ENCODE data around the gene TRIO.

Gene TRIO

GRCh38 chr5:14231156-14231555, 88.0 kb downstream of the TRIO start:
- no peak for TF ChIP-seq IKZF3 (tag by site-specific recombination; IDR thresholded peaks at IDR 0.05)
- TF ChIP-seq ZNF174 (tag by site-specific recombination; IDR thresholded peaks at IDR 0.05) = no peak
- TF ChIP-seq SALL2 (tag by site-specific recombination; IDR thresholded peaks at IDR 0.05; ENCODE audit: borderline replicate concordance) = no peak
- TF ChIP-seq ZNF768 (tag by site-specific recombination; IDR thresholded peaks at IDR 0.05) = no peak
- no peak for TF ChIP-seq ZNF530 (tag by site-specific recombination; IDR thresholded peaks at IDR 0.05; ENCODE audit: low read depth)
- TF ChIP-seq ZFP41 (tag by site-specific recombination; IDR thresholded peaks at IDR 0.05; ENCODE audit: borderline replicate concordance) = no peak
- no peak for TF ChIP-seq ZNF121 (tag by site-specific recombination; IDR thresholded peaks at IDR 0.05)
- TF ChIP-seq ZNF776 (tag by site-specific recombination; IDR thresholded peaks at IDR 0.05; ENCODE audit: borderline replicate concordance) = no peak
- Histone ChIP-seq H3K4me3 (ENCODE audit: low read depth, low read length) (no peak overlapping the region), H3K9me3 (ENCODE audit: control insufficient read depth, insufficient read depth, low read depth, low read length) (no peaks in the 10 kb centered on the region), H3K27ac (ENCODE audit: extremely low read depth, low read depth, low read length) (no peak overlapping the region), H3K4me1 (ENCODE audit: control insufficient read depth, insufficient read depth, low read length) (peaks cover 27% of the 10 kb centered on the region), H3K36me3 (ENCODE audit: control insufficient read depth in 2 of 2, insufficient read depth in 1 of 2, low read length in 2 of 2) (no peaks in the 10 kb centered on the region)
- ChIA-PET CTCF (no interaction called here), POLR2A (no interaction called here)

- TF ChIP-seq ZNF354C (tag by site-specific recombination; IDR thresholded peaks at IDR 0.05; ENCODE audit: borderline replicate concordance, low read depth) (no peak), CTCF (tag by site-specific recombination; IDR thresholded peaks at IDR 0.05) (no peak), ZNF37A (tag by site-specific recombination; IDR thresholded peaks at IDR 0.05) (no peak), ZBTB11 (tag by site-specific recombination; conservative IDR thresholded peaks at IDR 0.05; ENCODE audit: low read depth) (no peak), TCF7L2 (IDR thresholded peaks at IDR 0.05; ENCODE audit: borderline replicate concordance, low read depth, low read length) (0 out of 2 replicates have a peak, but pooled peaks have one; percentile 24), YY2 (tag by site-specific recombination; IDR thresholded peaks at IDR 0.05) (no peak), ZNF585B (tag by site-specific recombination; IDR thresholded peaks at IDR 0.05) (no peak), OSR2 (tag by site-specific recombination; IDR thresholded peaks at IDR 0.05) (peak; percentile 75), ZNF555 (tag by site-specific recombination; conservative IDR thresholded peaks at IDR 0.05) (no peak), ZNF223 (tag by site-specific recombination; IDR thresholded peaks at IDR 0.05) (no peak), ZNF677 (tag by site-specific recombination; IDR thresholded peaks at IDR 0.05) (no peak), ZNF426 (tag by site-specific recombination; IDR thresholded peaks at IDR 0.05) (no peak), ZNF350 (tag by site-specific recombination; IDR thresholded peaks at IDR 0.05) (no peak)
- no peaks in the 10 kb centered on the region for H3K9me3 ChIP-seq (ENCODE audit: control insufficient read depth, insufficient read depth, low read depth, low read length)
- ChIA-PET POLR2A (no interaction called here), CTCF (interaction anchor here (0.5 to 1.6 kb wide), 4 partner anchors 10 to 245 kb away, joined by 3 to 6 read pairs (median 4); no protein-coding TSS in a partner anchor)
- no peak overlapping the region for H3K27ac ChIP-seq (ENCODE audit: extremely low read depth, low read depth, low read length)
- H3K4me1 ChIP-seq (ENCODE audit: control insufficient read depth, insufficient read depth, low read length) = peaks cover 30% of the 10 kb centered on the region
- H3K4me3 ChIP-seq (ENCODE audit: low read depth, low read length) = no peak overlapping the region
- H3K36me3 ChIP-seq (ENCODE audit: control insufficient read depth in 2 of 2, insufficient read depth in 1 of 2, low read length in 2 of 2) = no peaks in the 10 kb centered on the region
These were observed 88.7 kb downstream of the TRIO start for GRCh38 chr5:14231890-14232289.
